IMR-90 (cell line): ENCODE results near the gene VPS37C. TPM values are rescaled to one million over a fixed set of nuclear protein-coding genes. Genes with fewer than 3 reads are reported as not detected.

Experiments used
- ATAC-seq: fragments of 200-7000 bp; cut with Tn5 transposase; 2 replicates; pipeline ENCODE4 v1.9.1; 2020; ENCODE audit warnings: low read depth, mild to moderate bottlenecking, moderate library complexity
- BruUV-seq: library from RNA; stranded (reverse); fragments of 400-500 nt; replicated peaks from 2 replicates; lab custom pipeline; 2021; lab: Mats Ljungman, UMichigan
- CTCF ChIA-PET: fragments of 300-600 bp; formaldehyde crosslinking; extraction: SDS; loops from one replicate; lab custom pipeline; 2021; ENCODE audit warnings: antibody characterized with exemption; lab: Yijun Ruan, JAX
- POLR2A ChIA-PET: fragments of 300-600 bp; sonication (Branson Sonifier 250); formaldehyde crosslinking; loops from one replicate; lab custom pipeline; 2022; ENCODE audit warnings: antibody characterized with exemption; ENCODE audit not compliant: unreplicated experiment; lab: Charles Lee
- DNase-seq: peaks from one replicate; pipeline ENCODE4 v3.0.0; 2013
- H2AFZ ChIP-seq: replicated peaks from 2 replicates; pipeline ENCODE3; 2013; ENCODE audit warnings: low read length, mild to moderate bottlenecking; ENCODE audit not compliant: poor library complexity
- H2AK5ac ChIP-seq: 2 replicates; pipeline ENCODE4 v1.6.1; 2013; ENCODE audit warnings: low read depth, low read length, inconsistent platforms
- H2AK9ac ChIP-seq: replicated peaks from 2 replicates; pipeline ENCODE3; 2013; ENCODE audit warnings: mild to moderate bottlenecking, low read depth, low read length, moderate library complexity; ENCODE audit not compliant: poor library complexity
- H2BK120ac ChIP-seq: 2 replicates; pipeline ENCODE4 v1.6.1; 2013; ENCODE audit warnings: low read depth, low read length, inconsistent platforms
- H2BK15ac ChIP-seq: 3 replicates; pipeline ENCODE4 v1.6.1; 2013; ENCODE audit warnings: low read depth, low read length, inconsistent platforms
- H2BK20ac ChIP-seq: 2 replicates; pipeline ENCODE4 v1.6.1; 2013; ENCODE audit warnings: low read depth, mild to moderate bottlenecking, inconsistent platforms, low read length, moderate library complexity
- H2BK5ac ChIP-seq: 2 replicates; pipeline ENCODE4 v1.6.1; 2013; ENCODE audit warnings: mild to moderate bottlenecking, low read depth, low read length, inconsistent platforms; ENCODE audit not compliant: poor library complexity, severe bottlenecking
- H3K14ac ChIP-seq: replicated peaks from 2 replicates; pipeline ENCODE4 v1.6.1; 2013; ENCODE audit warnings: low read depth, low read length, inconsistent platforms
- H3K18ac ChIP-seq: 2 replicates; pipeline ENCODE4 v1.6.1; 2013; ENCODE audit warnings: low read depth, low read length, control low read depth
- H3K23ac ChIP-seq: 2 replicates; pipeline ENCODE4 v1.6.1; 2013; ENCODE audit warnings: low read depth, low read length, inconsistent platforms
- H3K27ac ChIP-seq: 2 replicates; pipeline ENCODE4 v1.5.1; 2013; ENCODE audit warnings: mild to moderate bottlenecking, control low read depth, low read length; ENCODE audit not compliant: insufficient read depth
- H3K27me3 ChIP-seq: 2 replicates; pipeline ENCODE4 v1.6.1; 2013; ENCODE audit warnings: low read length; ENCODE audit not compliant: control insufficient read depth, insufficient read depth
- H3K36me3 ChIP-seq: 2 replicates; pipeline ENCODE4 v1.6.1; 2013; ENCODE audit warnings: low read length, mixed read lengths; ENCODE audit not compliant: control insufficient read depth, insufficient read depth
- H3K4ac ChIP-seq: 2 replicates; pipeline ENCODE4 v1.6.1; 2013; ENCODE audit warnings: low read depth, low read length, inconsistent platforms
- H3K4me1 ChIP-seq: 2 replicates; pipeline ENCODE4 v1.6.1; 2013; ENCODE audit warnings: low read length, mixed read lengths; ENCODE audit not compliant: control insufficient read depth, insufficient read depth
- H3K4me2 ChIP-seq: 2 replicates; pipeline ENCODE4 v1.6.1; 2013; ENCODE audit warnings: low read depth, mild to moderate bottlenecking, control low read depth, low read length, moderate library complexity
- H3K4me3 ChIP-seq: 2 replicates; pipeline ENCODE4 v1.5.1; 2013; ENCODE audit warnings: low read depth, mild to moderate bottlenecking, control low read depth, low read length, moderate library complexity; ENCODE audit not compliant: insufficient read depth
- H3K56ac ChIP-seq: 2 replicates; pipeline ENCODE4 v1.6.1; 2013; ENCODE audit warnings: low read length, inconsistent platforms; ENCODE audit not compliant: insufficient read depth; ENCODE audit errors: extremely low read depth
- H3K79me1 ChIP-seq, 2 experiments: 2 replicates each; pipeline ENCODE4 v1.6.1; 2013; ENCODE audit warnings: low read length in 2 of 2, inconsistent platforms in 1 of 2, low read depth in 1 of 2
- H3K9ac ChIP-seq: 2 replicates; pipeline ENCODE4 v1.6.1; 2013; ENCODE audit warnings: low read depth, low read length, control low read depth
- H3K9me1 ChIP-seq: 2 replicates; pipeline ENCODE4 v1.6.1; 2013; ENCODE audit warnings: low read length, inconsistent platforms; ENCODE audit not compliant: insufficient read depth
- H3K9me3 ChIP-seq: 2 replicates; pipeline ENCODE4 v1.6.1; 2013; ENCODE audit warnings: low read length; ENCODE audit not compliant: control insufficient read depth, insufficient read depth
- H4K20me1 ChIP-seq: 2 replicates; pipeline ENCODE4 v1.6.1; 2013; ENCODE audit warnings: low read length, inconsistent platforms; ENCODE audit not compliant: insufficient read depth
- H4K5ac ChIP-seq: 2 replicates; pipeline ENCODE4 v1.6.1; 2013; ENCODE audit warnings: mild to moderate bottlenecking, low read depth, low read length, control low read depth
- H4K8ac ChIP-seq, 2 experiments: 2 replicates each; pipeline ENCODE4 v1.6.1; 2013; ENCODE audit warnings: low read depth in 2 of 2, low read length in 2 of 2, control low read depth in 1 of 2, inconsistent platforms in 1 of 2
- H4K91ac ChIP-seq: 2 replicates; pipeline ENCODE4 v1.6.1; 2013; ENCODE audit warnings: low read depth, low read length, inconsistent platforms; ENCODE audit not compliant: insufficient read depth
- CHD1 ChIP-seq: IDR thresholded peaks from 2 replicates; pipeline ENCODE4 v1.6.1; 2012; ENCODE audit warnings: low read depth, low read length, improper control_type of control experiment
- MAFK ChIP-seq: IDR thresholded peaks from 2 replicates; pipeline ENCODE4 v1.6.1; 2012; ENCODE audit warnings: low read depth, low read length, improper control_type of control experiment
- MAZ ChIP-seq: IDR thresholded peaks from 2 replicates; pipeline ENCODE4 v1.6.1; 2012; ENCODE audit warnings: low read depth, mild to moderate bottlenecking, low read length, improper control_type of control experiment, moderate library complexity, borderline replicate concordance
- MXI1 ChIP-seq: IDR thresholded peaks from 2 replicates; pipeline ENCODE4 v1.6.1; 2012; ENCODE audit warnings: low read depth, mild to moderate bottlenecking, low read length, moderate library complexity, borderline replicate concordance
- POLR2A ChIP-seq: IDR thresholded peaks from 2 replicates; pipeline ENCODE4 v1.6.1; 2012; ENCODE audit warnings: mild to moderate bottlenecking, low read depth, low read length
- RAD21 ChIP-seq: IDR thresholded peaks from 2 replicates; pipeline ENCODE4 v1.6.1; 2012; ENCODE audit warnings: low read length, improper control_type of control experiment
- RFX5 ChIP-seq: IDR thresholded peaks from 2 replicates; pipeline ENCODE4 v1.8.0; 2012; ENCODE audit warnings: low read depth, mild to moderate bottlenecking, low read length, moderate library complexity
- WGBS, 2 experiments: methylation state at CpG; one replicate each; pipeline versions ENCODE4 v1.1.5 to v1.1.7; 2013; ENCODE audit warnings: missing lambda C conversion rate in 2 of 2; ENCODE audit not compliant: insufficient read length in 1 of 2; ENCODE audit errors: extremely low coverage in 2 of 2; 5-methylcytosine and 5-hydroxymethylcytosine counted together
- dilution Hi-C: fragments of 300-500 bp; cut with HindIII; formaldehyde crosslinking; loops from one replicate; pipeline ENCODE4 v1.14.3; 2018; ENCODE audit warnings: low sequenced_read_pairs; ENCODE audit not compliant: unreplicated experiment
- in situ Hi-C: fragments of 300-500 bp; cut with MboI; formaldehyde crosslinking; loops from 3 replicates; pipeline ENCODE4 v1.14.3; 2019; ENCODE audit warnings: low sequenced_read_pairs, inconsistent platforms, mixed read lengths
- intact Hi-C: fragments of 100-400 bp; cut with micrococcal nuclease; formaldehyde crosslinking; loops from 2 replicates; pipeline ENCODE4 v1.10.0; 2022
- polyA plus RNA-seq, 3 experiments: library from polyadenylated mRNA; depleted of rRNA; stranded (reverse); fragments of >200 nt; gene quantifications; 2 replicates each; pipeline ENCODE4 v1.2.3, GENCODE V29; 2012; ENCODE audit warnings: low replicate concordance in 1 of 3
- total RNA-seq: library from RNA; depleted of rRNA; stranded (reverse); fragments of >200 nt; gene quantifications from 2 replicates; pipeline ENCODE4 v1.2.3, GENCODE V29; 2012
- TF ChIP-seq, protein P1 (sequence below): conservative IDR thresholded peaks from 2 replicates; pipeline ENCODE4 v1.5.1; 2012; ENCODE audit warnings: mild to moderate bottlenecking, low read depth, low read length, improper control_type of control experiment
- TF ChIP-seq, protein P2 (sequence below): fragments of 150-350 bp; IDR thresholded peaks from 2 replicates; pipeline ENCODE4 v1.6.1; 2017; ENCODE audit warnings: mild to moderate bottlenecking, antibody characterized with exemption, low read length, low read depth

Gene VPS37C
- total and polyA plus RNA-seq, 2 of the 4 experiments (the other 2 are of a cell fraction) = 3.2 to 13.2 TPM

DNA sequence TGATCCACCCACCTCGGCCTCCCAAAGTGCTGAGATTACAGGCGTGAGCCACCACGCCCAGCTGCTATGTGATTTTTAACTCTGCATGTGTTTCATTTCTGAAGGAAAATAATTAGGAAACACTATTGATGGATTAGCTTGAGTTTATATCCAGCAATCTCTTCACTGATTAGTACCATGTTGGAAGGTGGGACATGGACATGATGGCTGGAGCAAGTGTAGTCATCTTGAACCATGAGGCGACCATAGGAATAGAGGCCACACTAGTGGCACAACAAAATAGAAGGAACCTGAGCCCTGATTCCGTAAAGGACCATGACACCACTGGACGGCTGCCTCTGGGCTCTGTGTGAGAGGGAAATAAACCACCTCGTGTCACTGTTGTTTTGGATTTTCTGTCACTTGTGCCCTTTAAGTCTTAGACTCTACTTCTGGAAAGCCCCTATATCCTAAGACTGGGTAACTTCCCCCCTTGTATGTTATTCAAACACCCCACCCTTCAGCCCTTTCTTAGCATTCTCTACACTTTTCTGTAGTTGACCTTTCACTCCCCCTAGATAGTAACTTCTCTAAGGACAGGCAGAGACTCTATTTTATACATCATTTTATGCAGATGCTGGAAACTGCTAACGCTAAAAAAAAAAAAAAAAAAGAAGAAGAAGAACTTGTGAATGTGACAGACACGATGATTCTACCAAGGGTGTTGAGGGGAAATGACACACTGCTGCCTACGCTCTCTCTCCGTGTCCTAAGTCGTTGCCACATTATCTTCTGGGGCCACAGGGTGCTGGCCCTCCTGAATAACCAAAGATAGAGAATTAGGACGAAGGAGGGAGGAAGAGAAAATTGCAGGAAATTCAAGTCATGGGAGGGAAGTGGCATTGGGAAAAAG lies 2.7 kb upstream of the VPS37C start:
- WGBS, 2 experiments = 52% methylated on average over 4 of the region's 13 CpGs; no CpG with 5 or more reads in 1 of the 2 experiments
- dilution Hi-C loops (no loop called here), in situ Hi-C loops (no loop called here), intact Hi-C loops (no loop called here)
- no peak overlapping the region for H2BK20ac ChIP-seq
- no peak overlapping the region for H2BK5ac ChIP-seq
- H3K79me1 ChIP-seq = peaks cover 12 to 26% of the 10 kb centered on the region in 2 experiments
- ATAC-seq = no peak
- no peak overlapping the region for H4K8ac ChIP-seq
- no peak overlapping the region for H3K23ac ChIP-seq
- no peak overlapping the region for H3K14ac ChIP-seq
- peaks cover 2% of the 10 kb centered on the region; the same call in 1 of the 2 replicates for H3K27me3 ChIP-seq
- POLR2A ChIA-PET = no interaction called here
- no peak overlapping the region for H2AK9ac ChIP-seq
- no peak overlapping the region for H2BK15ac ChIP-seq
- H3K9me1 ChIP-seq = peaks cover 13% of the 10 kb centered on the region
- H2AFZ ChIP-seq = no peak overlapping the region
- no peak overlapping the region for H3K4me3 ChIP-seq
- no peak overlapping the region for H3K27ac ChIP-seq
- no peak overlapping the region for H3K56ac ChIP-seq
- H3K4ac ChIP-seq = no peak overlapping the region
- H4K91ac ChIP-seq = no peak overlapping the region
- H4K20me1 ChIP-seq = no peaks in the 10 kb centered on the region
- H3K4me2 ChIP-seq = no peak overlapping the region
- no peak overlapping the region for H3K9ac ChIP-seq
- no peak overlapping the region for H4K5ac ChIP-seq
- H2BK120ac ChIP-seq = no peak overlapping the region
- no peak for DNase-seq
- TF ChIP-seq, protein P1, sequence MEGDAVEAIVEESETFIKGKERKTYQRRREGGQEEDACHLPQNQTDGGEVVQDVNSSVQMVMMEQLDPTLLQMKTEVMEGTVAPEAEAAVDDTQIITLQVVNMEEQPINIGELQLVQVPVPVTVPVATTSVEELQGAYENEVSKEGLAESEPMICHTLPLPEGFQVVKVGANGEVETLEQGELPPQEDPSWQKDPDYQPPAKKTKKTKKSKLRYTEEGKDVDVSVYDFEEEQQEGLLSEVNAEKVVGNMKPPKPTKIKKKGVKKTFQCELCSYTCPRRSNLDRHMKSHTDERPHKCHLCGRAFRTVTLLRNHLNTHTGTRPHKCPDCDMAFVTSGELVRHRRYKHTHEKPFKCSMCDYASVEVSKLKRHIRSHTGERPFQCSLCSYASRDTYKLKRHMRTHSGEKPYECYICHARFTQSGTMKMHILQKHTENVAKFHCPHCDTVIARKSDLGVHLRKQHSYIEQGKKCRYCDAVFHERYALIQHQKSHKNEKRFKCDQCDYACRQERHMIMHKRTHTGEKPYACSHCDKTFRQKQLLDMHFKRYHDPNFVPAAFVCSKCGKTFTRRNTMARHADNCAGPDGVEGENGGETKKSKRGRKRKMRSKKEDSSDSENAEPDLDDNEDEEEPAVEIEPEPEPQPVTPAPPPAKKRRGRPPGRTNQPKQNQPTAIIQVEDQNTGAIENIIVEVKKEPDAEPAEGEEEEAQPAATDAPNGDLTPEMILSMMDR = no peak
- TF ChIP-seq RFX5 = no peak
- TF ChIP-seq MXI1 = no peak
- TF ChIP-seq RAD21 = no peak
- TF ChIP-seq MAFK = no peak
- TF ChIP-seq, protein P2, sequence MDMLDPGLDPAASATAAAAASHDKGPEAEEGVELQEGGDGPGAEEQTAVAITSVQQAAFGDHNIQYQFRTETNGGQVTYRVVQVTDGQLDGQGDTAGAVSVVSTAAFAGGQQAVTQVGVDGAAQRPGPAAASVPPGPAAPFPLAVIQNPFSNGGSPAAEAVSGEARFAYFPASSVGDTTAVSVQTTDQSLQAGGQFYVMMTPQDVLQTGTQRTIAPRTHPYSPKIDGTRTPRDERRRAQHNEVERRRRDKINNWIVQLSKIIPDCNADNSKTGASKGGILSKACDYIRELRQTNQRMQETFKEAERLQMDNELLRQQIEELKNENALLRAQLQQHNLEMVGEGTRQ = no peak
- no peak for TF ChIP-seq CHD1
- no peak for TF ChIP-seq POLR2A
- no peak for TF ChIP-seq MAZ
- peaks cover 5% of the 10 kb centered on the region; the same call in 1 of the 2 replicates for H3K4me1 ChIP-seq
- H2AK5ac ChIP-seq = no peak overlapping the region; the same call in 1 of the 2 replicates
- H3K9me3 ChIP-seq = no peaks in the 10 kb centered on the region; the same call in 1 of the 2 replicates
- BruUV-seq = no TSS peak
- no peak overlapping the region for H3K18ac ChIP-seq
- no peaks in the 10 kb centered on the region for H3K36me3 ChIP-seq
- CTCF ChIA-PET = no interaction called here
